NCI-H1930 (cell line): ENCODE results near the gene PPARGC1A.

Source experiments
- DNase-seq, 2 experiments: peaks; one replicate each; lab custom pipeline; 2025; lab: John Stamatoyannopoulos, UW

The PPARGC1A gene, protein sequence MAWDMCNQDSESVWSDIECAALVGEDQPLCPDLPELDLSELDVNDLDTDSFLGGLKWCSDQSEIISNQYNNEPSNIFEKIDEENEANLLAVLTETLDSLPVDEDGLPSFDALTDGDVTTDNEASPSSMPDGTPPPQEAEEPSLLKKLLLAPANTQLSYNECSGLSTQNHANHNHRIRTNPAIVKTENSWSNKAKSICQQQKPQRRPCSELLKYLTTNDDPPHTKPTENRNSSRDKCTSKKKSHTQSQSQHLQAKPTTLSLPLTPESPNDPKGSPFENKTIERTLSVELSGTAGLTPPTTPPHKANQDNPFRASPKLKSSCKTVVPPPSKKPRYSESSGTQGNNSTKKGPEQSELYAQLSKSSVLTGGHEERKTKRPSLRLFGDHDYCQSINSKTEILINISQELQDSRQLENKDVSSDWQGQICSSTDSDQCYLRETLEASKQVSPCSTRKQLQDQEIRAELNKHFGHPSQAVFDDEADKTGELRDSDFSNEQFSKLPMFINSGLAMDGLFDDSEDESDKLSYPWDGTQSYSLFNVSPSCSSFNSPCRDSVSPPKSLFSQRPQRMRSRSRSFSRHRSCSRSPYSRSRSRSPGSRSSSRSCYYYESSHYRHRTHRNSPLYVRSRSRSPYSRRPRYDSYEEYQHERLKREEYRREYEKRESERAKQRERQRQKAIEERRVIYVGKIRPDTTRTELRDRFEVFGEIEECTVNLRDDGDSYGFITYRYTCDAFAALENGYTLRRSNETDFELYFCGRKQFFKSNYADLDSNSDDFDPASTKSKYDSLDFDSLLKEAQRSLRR

DNA sequence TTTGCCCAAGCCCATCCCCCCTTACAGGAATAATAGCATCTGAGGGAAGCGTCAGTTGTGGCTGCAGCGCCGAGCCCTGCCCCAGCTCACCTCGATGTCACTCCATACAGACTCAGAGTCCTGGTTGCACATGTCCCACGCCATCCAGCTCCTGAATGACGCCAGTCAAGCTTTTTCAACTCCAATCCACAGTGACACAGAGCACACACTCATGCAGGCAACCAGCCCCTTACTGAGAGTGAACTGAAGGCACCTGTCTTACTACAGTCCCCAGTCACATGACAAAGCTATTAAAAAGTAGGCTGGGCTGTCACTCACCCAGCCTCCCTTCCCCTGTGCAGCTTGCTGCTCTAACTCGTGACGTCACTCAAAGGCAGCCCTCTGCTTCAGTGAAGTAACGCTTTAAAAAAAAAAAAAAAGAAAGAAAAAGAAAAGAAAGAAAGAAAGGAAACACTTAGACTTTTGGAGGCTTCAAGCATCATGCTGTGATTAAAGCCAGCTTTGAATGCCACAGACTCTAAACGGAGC lies at the start of gene PPARGC1A:
TSS of gene PPARGC1A (minus strand) at position 234 of the 528 bp plus-strand sequence. CDS start at position 144, 90 bp downstream.
- DNase-seq = no peak

- DNase-seq = no peak
Measured at GRCh38 chr4:23938796-23939195, 48.9 kb upstream of the PPARGC1A start.

DNA sequence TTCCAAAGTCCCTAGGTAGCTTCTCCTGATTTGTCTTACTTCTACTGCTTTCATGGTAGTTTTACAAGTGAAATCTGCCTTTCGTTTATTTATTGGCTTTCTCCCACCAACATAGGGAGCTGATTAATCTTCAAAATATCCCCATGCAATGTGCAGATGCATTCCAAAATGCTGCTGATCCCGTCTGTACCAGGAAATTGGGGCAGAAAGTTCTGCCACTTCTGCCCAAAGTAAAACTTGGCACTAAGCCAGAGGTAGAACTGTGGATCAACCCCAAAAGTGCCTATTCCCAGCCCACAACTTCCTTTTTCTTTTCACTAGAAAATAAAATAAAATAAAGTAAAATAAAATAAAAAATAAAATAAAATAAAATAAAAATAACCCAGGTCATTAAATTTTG lies 47.3 kb upstream of the PPARGC1A start:
- no peak for DNase-seq

DNA sequence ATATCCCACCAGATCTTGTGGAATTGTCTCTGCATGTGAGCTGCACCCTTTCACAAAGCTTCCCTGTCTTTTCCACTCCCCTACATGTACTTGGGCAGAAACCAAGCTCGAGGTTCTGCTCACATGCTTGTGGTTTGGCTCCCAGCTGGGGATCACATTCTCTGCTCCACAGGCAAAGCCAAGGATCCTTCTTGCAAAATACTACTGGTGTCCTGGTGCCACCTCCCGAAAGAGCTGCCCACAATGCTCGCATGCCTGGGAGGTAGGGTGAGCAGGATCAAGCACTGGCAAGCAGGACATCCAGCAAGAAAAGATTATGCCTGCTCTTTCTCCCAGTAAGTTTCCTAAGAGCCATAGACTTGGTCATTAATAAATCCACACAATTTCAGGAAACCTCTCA lies 45.1 kb upstream of the PPARGC1A start:
- DNase-seq = no peak

GRCh38 chr4:23934223-23934622 lies 44.4 kb upstream of the PPARGC1A start:
- no peak for DNase-seq

DNA sequence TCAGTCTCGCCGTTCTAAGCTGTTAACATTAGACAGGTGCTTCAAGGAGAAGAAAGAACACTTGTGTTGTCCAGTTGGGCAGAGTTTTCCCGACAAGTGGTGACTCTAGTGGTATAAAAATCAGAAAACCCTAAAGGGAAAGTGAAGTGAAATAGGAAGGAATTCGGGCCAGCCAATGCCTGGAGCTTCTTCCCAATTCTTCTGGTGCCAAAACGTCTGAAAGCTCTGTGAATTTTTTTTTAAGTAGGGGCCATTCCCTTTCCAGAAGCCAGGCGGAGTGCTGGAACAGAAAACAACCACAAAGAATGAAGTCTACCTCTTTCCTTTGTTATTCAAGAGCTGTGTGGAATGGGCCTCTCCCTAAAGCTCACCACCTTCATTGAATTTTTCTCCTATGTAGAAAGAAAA lies 43.1 kb upstream of the PPARGC1A start:
- no peak for DNase-seq

GRCh38 chr4:23932186-23932585 lies 42.3 kb upstream of the PPARGC1A start:
- no peak for DNase-seq

DNA sequence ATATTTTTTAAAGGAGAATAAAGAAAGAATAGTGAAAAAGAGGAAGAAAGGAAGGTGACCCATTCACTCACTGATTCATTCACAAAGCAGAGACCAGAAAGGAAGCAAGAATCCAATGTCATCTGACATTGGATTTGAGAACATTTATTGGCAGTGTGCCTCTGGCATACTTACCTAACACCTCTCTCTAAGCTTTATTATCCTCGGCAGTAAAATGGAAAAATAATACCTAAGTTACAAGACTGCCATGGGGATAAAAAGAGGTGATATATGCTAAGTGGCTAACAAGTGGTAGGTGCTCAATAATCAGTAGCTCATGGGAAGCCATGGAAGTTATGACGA lies 41.6 kb upstream of the PPARGC1A start:
- DNase-seq = no peak

- DNase-seq = no peak
Measured at GRCh38 chr4:23930750-23931488, 41.1 kb upstream of the PPARGC1A start.

DNA sequence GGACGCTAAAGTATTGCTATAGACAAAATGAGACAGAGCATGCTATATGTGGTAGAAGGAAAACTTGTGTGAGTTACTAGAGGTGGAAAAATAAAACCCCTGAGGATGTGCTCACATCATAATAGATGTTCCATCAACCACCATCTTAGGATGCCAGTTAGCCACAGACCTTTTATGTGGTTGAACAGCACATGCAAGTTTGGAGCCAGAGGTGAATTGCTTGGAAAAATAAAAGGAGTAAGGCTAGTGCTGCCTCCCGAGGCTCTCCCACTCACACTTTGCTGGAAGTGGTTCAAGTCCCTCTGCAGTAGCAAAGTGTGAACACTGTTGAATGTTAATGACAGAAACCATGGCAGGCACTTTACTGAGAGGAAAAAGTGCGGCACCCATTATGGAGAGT lies 39.4 kb upstream of the PPARGC1A start:
- DNase-seq = no peak

DNA sequence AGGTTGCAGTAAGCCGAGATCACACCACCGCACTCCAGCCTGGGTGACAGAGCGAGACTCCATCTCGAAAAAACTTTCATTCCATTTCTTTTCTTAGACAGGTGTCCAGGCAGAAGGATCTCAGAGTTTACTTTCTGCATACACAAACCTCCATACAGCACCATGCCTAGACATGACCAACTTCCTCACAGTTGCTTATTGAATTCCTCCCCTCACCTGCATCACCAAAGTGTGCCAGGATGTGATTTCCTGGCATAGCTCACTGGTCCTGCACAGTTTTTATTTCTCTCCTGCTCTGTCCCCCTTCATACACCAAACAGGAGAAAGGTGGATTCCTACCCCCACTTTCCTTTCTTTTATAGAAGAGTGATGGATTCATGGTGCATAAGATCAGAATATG lies 34.7 kb upstream of the PPARGC1A start:
- DNase-seq = no peak

DNA sequence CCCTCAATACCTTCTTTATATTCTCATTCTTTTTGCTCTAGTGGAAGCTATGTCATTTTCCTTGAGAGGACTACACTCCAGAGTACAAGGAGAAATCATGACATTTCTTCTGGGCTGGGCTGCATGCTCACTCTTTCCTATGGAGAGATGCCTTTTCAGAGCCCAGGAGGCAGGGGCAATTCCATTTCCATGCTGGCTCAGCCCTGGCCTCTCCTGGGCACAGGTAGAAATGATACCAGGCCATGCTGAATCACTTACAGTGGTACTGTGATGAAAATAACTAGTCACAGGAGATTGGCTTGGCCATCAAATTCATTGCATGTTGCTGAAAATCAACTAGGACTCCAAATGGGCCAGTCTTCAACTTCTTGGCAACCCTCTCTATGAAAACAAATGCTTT lies 34.0 kb upstream of the PPARGC1A start:
- no peak for DNase-seq

- no peak for DNase-seq
Measured at GRCh38 chr4:23923141-23923540, 33.3 kb upstream of the PPARGC1A start.

DNA sequence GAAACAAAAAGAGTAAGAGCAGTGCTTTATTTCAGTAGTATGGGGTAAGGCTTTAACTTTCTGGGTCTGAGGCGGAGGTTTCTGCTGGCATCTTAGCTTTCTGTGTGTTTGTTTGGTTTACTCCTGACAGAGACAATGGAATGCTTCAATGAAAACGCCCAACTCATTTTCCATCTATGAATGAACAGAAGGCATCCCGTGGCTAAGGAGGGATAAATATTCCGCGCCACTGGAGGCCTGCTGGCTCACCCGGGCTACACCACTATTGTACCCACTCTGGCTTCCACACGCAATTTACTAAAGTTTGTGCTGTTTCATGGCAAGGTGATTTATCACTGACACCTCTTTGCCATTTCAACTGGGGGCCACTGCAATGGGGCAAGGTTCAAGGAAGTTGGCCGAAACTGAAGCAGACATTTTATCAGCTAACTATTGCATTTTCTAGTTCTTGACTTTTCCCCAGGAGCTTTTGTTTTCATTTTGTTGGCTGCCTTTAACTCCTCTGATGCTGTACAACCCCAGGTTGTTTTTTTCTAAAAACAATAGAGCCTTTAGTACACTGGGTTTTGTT lies 32.8 kb upstream of the PPARGC1A start:
- no peak for DNase-seq

DNA sequence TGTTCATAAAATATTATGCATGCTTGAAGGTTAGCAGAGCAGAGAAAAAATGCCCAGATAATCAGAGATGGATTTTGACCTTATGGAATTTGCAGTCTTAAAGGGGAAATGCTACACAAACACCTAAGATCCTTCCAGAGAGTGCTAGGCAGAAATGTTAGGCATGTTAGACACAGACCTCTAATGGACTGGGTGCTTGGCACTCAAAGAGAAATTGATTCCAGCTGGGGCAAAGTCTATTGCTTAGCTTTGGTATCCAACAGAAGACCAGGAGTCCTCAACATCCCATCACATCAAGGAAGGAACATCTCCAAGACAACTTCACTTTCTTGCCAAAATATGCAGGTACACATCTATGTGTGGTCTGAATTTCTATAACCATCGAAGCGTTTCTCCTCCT lies 32.2 kb upstream of the PPARGC1A start:
- DNase-seq = no peak

GRCh38 chr4:23921447-23921845 lies 31.6 kb upstream of the PPARGC1A start:
- DNase-seq = no peak

DNA sequence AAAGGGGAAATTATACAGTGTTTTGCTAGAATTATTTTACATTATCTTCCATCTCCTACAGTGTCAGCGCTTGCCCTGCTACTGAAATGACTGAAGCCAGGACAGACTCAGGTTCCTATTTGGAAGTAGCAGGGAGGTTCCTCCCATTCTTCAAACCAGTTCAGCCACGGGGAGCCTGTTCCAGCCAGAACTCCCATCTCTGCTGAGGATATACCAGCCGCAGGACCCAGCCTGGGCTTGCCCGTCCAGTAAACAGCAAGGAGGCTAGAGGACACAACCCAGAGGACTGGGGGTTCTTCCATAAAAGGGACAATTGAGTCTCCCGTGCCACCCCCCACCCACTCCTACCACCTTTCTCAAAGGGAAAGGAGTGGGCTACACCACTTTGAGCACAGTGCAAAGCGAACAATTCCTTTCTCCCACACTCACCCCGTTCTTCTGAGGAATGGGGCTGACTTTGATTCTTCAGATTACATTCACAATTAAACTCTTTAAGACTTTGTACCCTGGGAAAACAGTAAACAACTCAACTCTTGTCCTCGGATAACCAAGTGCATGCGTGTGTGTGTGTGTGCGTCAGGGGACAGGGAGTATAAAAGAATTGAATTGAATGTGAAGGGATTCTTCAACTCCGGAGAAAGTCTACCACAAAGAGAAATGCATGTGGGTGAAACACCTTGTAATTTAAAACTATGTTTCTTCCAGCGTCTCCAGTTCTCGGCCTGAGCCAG lies 31.0 kb upstream of the PPARGC1A start:
- DNase-seq = no peak

DNA sequence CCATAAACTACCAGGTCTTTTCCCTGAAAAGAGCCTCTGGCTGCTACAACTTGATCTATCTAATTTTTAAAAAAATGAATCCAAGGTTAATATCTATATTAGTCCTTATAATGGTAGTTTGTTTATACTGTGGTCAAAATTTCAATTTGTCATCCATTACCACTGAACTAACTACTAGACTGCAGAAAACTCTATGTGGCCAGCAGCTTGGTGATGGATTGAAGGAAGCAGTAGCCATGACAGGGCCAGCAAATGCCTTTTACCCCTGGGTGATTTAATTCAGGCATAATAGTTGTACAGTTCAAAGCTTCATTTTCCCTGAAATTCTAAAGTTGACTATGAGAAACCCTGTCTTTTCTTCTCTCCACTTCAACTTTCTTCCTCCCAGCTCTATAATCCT lies 30.4 kb upstream of the PPARGC1A start:
- DNase-seq = no peak

- no peak for DNase-seq
Measured at GRCh38 chr4:23916282-23916681, 26.4 kb upstream of the PPARGC1A start.

DNA sequence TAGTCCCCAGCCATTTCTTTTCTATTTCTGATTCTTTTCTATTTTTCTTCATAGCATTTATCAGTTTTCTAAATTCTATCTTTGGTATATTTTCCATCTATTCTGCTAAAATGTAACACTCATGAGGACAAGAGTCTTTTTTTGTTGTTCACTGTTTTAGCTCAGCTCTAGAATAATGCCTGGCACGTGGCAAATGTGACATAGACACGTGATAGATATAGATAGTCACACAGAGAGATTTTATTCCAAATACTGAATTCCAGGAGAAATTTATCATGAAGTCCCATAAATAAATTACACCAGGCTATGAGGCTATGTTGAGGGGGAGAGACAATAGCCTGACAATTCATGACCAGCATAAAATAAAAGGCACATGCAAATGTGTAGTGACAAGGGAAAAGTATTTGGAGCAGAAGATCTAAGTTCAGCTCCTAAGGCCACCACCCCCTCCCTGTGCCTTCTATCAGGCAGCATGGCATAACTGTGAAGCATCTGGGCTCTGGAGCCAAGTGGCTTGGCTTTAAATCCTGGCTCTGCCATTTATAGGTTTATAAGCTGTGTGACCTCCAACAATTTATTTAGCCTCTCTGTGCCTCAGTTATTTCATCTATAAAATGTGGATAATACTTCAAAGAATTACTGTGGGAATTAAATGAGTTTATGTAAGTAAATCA lies 25.7 kb upstream of the PPARGC1A start:
- no peak for DNase-seq
